Prostate gland (tissue), 2 donors: ENCODE data around the gene NUBPL.

Source experiments
- CTCF ChIP-seq, 4 experiments: fragments of 200-600 bp in 2 of 4; fragments of 450-650 bp in 2 of 4; sonication (generic) in 2 of 4; IDR thresholded peaks; 1 replicate in 3 of 4; 2 replicates in 1 of 4; pipeline ENCODE4 v1.5.1; 2016 to 2019; ENCODE audit warnings: antibody characterized with exemption in 4 of 4, mild to moderate bottlenecking in 2 of 4, moderate library complexity in 2 of 4
- POLR2A ChIP-seq: fragments of 450-650 bp; IDR thresholded peaks from one replicate; pipeline ENCODE4 v1.6.1; 2016; ENCODE audit warnings: antibody characterized with exemption, mild to moderate bottlenecking
- POLR2AphosphoS5 ChIP-seq: sonication (generic); formaldehyde crosslinking; IDR thresholded peaks from one replicate; pipeline ENCODE4 v1.6.1; 2017; ENCODE audit warnings: antibody characterized with exemption

GRCh38 chr14:31567655-31568054 lies 6.5 kb downstream of the NUBPL start:
- TF ChIP-seq CTCF (IDR thresholded peaks at IDR 0.05) (no peak), POLR2A (no peak), POLR2AphosphoS5 (no peak)
